T1000 (cell line): ENCODE results near the gene TMEM240.
"Not testable (repeated sequence)": the region's sequence is repeated elsewhere in the genome, so short reads cannot be mapped to it uniquely, and the experiment has no call there.

Source experiments
- DNase-seq: peaks from one replicate; lab custom pipeline; 2025; ENCODE audit warnings: mixed read lengths; lab: John Stamatoyannopoulos, UW

The TMEM240 gene

GRCh38 chr1:1524750-1525383 lies 15.6 kb downstream of the TMEM240 start:
- DNase-seq, result not testable (repeated sequence)

- not testable (repeated sequence) for DNase-seq
These were observed 16.8 kb downstream of the TMEM240 start for GRCh38 chr1:1523651-1524050.

GRCh38 chr1:1523226-1523625 lies 17.2 kb downstream of the TMEM240 start:
- DNase-seq, result not testable (repeated sequence)

GRCh38 chr1:1522536-1522935 lies 17.9 kb downstream of the TMEM240 start:
- DNase-seq, result not testable (repeated sequence)

DNA sequence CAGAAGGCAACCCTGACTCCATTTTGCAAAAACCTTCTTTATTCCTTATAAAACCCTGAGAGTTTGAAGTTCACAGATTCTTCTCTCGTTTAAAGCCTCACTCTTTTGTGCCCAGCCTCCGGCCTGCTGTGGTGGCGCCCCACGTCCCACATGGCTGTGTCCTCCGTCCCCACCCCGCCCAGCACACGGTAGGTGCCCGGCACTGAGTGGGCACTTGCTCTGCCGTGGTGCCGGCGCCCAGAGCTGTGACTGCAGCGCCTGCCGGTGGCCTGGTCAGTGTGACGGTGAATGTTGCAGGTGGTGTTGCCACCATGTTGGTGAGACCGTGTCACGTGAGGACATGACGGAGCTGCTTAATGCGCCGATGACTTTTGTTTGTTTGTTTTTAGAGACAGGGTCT lies 19.1 kb downstream of the TMEM240 start:
- no peak for DNase-seq

DNA sequence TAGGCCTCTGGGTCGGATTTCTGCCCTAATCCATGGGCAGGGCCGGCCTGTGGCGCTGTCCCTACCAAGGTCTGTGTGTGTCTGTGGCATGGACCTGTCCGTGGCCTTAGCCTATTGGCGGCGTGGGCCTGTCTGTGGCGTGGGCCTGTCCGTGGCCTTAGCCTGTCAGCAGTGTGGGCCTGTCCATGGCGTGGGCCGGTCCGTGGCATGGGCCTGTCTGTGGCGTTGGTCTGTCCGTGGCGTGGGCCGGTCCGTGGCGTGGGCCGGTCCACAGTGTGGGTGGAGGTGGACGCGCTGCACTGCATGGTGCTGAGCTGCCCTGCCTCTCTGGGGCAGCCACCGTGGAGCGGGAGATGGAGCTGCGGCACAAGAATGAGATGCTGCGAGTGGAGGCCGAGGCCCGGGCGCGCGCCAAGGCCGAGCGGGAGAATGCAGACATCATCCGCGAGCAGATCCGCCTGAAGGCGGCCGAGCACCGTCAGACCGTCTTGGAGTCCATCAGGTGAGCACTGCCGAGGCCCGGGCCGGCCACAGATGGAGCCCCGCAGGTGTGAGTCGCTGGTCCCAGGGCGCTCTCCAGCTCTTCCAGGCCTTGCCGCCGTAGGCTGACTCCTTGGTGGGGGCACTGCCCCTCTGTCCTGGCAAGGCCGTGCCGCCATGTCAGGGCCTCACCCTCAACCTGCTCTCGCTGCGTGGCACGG lies 20.5 kb downstream of the TMEM240 start:
- DNase-seq, result not testable (repeated sequence)

DNA sequence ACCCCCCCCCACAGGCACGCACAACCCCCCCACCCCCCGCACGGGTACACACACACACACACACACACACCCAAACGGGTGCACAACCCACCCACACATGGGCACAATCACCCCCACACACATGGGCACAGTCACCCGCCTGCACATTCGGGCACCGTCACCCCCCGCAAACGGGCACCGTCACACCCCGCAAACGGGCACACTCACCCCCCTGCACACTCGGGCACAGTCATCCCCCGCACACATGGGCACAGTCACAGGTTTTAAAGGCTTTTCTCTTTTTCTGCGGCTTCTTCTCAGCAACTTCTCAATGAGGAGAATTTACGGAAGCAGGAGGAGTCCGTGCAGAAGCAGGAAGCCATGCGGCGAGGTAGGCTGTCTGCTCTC lies 21.8 kb downstream of the TMEM240 start:
- not testable (repeated sequence) for DNase-seq

- DNase-seq, result no peak
These were observed 22.3 kb downstream of the TMEM240 start for GRCh38 chr1:1517973-1518620.

DNA sequence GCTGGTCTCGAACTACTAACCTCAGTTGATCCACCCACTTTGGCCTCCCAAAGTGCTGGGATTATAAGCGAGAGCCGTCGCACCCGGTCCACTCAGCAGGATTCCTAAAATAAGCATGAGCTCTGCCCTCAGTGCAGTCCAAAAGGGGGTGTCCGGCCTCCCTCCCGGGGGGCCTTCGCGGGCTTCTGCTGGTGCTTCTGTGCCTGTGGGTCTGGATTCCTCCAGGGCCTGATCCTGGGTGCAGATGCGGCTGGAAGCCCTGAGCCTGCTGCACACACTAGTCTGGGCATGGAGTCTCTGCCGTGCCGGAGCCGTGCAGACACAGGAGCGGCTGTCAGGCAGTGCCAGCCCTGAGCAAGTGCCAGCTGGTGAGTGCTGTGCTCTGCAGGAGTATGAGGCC lies 23.5 kb downstream of the TMEM240 start:
- not testable (repeated sequence) for DNase-seq

GRCh38 chr1:1514376-1514775 lies 26.0 kb downstream of the TMEM240 start:
- DNase-seq, result not testable (repeated sequence)

GRCh38 chr1:1513675-1514074 lies 26.7 kb downstream of the TMEM240 start:
- DNase-seq, result not testable (repeated sequence)

DNA sequence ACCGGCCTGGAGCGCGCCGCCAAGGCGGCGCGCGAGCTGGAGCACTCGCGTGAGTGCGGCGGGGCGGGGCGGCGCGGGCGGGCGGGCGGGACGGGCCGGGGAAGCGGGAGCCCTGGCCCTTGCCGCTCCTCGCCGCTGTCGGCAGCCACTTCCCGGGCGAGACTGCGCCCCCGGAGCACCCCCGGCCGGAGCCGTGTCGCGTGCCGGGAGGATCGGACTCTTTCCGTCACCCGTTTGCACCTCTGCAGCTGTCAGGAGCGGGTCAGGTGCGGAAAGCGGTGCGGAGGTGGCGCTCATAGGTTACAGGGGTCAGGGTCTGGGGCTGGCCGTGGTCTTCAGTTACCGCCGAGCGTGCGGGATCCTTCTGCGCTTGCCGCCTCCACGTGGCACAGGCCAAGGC lies 28.0 kb downstream of the TMEM240 start:
- DNase-seq, result not testable (repeated sequence)

- peak; percentile 96 for DNase-seq
These were observed 28.7 kb downstream of the TMEM240 start, which contains the start of gene ATAD3A for GRCh38 chr1:1511533-1512285. Gene ATAD3A (plus strand): TSS chr1:1512162. CDS start chr1:1512269, 107 bp downstream.

DNA sequence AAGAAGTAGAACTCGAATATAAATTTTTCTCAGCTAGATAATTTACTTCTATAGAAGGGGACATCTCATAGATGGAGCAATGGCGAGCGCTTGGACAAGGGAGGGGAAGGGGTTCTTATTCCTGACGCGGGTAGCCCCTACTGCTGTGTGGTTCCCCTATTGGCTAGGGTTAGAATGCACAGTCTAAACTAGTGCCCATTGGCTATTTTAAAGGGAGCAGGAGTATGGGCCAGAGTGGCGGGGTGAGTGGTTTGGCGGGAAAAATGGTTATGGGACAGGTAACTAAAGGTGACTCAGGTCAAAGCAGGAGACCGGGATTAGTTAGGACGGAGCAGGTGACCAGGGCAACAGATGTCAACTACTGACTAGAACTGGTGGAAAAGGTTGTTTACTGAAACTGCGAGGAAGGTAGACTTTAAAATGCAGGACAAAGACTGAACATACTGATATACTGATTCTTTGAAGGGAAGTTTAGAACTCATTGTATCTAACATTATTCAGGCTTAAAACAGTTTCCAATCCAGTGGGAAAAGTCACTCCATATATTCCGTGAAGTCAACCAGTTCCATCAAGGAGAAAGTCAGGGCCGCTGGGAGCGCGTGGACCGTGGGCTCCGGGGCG lies 29.4 kb downstream of the TMEM240 start:
- no peak for DNase-seq

- DNase-seq, result not testable (repeated sequence)
These were observed 31.0 kb downstream of the TMEM240 start for GRCh38 chr1:1509465-1509850.

GRCh38 chr1:1508775-1509464 lies 31.5 kb downstream of the TMEM240 start:
- not testable (repeated sequence) for DNase-seq

DNA sequence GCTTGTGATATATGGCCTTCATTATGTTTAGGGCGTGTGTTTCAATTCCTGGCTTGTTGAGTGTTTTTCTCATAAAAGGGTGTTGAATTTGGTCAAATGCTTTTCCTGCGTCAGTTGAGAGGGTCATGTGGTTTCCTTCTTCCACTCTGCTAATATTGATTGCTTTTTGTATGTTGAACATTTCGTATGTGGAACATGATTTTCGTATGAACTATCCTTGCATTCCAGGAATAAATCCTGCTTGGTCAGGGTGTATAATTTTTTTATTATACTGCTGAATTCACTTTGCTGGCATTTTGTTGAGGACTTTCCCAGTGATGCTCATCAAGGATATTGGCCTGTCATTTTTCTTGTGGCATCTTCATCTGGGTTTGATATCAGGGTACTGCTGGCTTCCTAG lies 33.1 kb downstream of the TMEM240 start:
- no peak for DNase-seq

DNA sequence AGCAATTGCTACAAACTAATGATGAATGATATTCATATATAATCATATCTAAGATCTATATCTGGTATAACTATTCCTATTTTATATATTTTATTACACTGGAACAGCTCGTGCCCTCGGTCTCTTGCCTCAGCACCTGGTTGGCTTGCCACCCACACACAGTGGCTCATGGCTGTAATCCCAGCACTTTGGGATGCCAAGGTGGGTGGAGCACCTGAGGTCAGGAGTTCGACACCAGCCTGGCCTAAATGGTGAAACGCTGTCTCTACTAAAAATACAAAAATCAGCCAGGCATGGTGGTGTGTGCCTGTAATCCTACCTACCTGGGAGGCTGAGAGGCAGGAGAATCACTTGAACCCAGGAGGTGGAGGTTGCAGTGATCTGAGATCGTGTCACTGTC lies 34.6 kb downstream of the TMEM240 start:
- DNase-seq, result not testable (repeated sequence)

DNA sequence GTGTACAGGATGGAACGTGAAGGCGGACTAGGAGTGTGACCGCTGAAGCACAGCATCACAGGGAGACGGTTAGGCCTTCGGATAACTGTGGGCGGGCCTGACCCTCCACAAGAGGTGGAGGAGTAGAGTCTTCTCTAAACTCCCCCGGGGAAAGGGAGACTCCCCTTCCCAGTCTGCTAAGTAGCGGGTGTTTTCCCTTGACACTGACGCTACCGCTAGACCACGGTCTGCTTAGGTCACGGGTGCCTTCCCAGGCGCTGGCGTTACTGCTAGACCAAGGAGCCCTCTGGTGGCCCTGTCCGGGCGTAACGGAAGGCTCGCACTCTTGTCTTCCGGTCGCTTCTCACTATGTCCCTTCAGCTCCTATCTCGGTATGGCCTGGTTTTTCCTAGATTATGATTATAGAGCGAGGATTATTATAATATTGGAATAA lies 35.0 kb downstream of the TMEM240 start:
- not testable (repeated sequence) for DNase-seq

DNA sequence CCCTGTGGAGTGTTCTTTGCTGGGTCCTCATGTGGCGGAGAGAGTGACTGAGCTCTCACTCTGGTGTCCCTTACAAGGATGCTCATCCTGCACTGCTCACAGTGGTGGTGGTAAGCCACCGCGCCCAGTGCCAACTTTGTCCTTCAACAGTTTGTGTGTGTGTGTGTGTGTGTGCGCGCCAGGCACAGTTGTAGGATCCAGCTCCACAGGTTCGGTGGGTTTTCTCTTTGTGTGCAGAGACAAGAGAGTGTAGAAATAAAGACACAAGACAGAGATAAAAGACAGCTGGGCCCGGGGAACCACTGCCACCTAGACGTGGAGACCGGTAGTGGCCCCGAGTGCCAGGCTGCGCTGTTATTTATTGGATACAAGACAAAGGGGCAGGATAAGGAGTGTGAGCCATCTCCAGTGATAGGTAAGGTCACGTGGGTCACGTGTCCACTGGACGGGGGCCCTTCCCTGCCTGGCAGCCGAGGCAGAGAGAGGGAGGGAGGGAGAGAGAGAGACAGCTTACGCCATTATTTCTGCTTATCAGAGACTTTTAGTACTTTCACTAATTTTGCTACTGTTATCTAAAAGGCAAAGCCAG lies 35.6 kb downstream of the TMEM240 start:
- DNase-seq, result peak; percentile 69
